ENCODE results near the gene USP13. TPM values are rescaled to one million over a fixed set of nuclear protein-coding genes. Genes with fewer than 3 reads are reported as not detected.

Gene USP13
- total RNA-seq, 3 donors from 2014 or later = 11.4 to 17.3 (median 11.8) TPM

- TF ChIP-seq POLR2A (IDR thresholded peaks at IDR 0.05) (no peak), POLR2AphosphoS5 (IDR thresholded peaks at IDR 0.05) (no peak), CTCF (IDR thresholded peaks at IDR 0.05) (no peak)
- Histone ChIP-seq H3K27ac (no peak overlapping the region), H3K4me3 (no peak overlapping the region), H3K9me3 (no peaks in the 10 kb centered on the region), H3K36me3 (no peaks in the 10 kb centered on the region), H3K4me1 (no peaks in the 10 kb centered on the region), H3K27me3 (no peaks in the 10 kb centered on the region)
- intact Hi-C loops (cut with DNase I; ENCODE audit: low total_unique reads) = no loop called here
- DNase-seq (ENCODE audit: low spot score in 2 of 2) = no peak
These were observed 76.2 kb downstream of the USP13 start for GRCh38 chr3:179729086-179729485.

GRCh38 chr3:179729981-179730380 lies 77.1 kb downstream of the USP13 start:
- Histone ChIP-seq H3K27me3 (no peaks in the 10 kb centered on the region), H3K9me3 (no peaks in the 10 kb centered on the region), H3K4me3 (no peak overlapping the region), H3K4me1 (no peaks in the 10 kb centered on the region), H3K27ac (no peak overlapping the region), H3K36me3 (no peaks in the 10 kb centered on the region)
- intact Hi-C loops (cut with DNase I; ENCODE audit: low total_unique reads) = no loop called here
- no peak for DNase-seq (ENCODE audit: low spot score in 2 of 2)
- TF ChIP-seq CTCF (IDR thresholded peaks at IDR 0.05) (no peak), POLR2AphosphoS5 (IDR thresholded peaks at IDR 0.05) (no peak), POLR2A (IDR thresholded peaks at IDR 0.05) (no peak)

GRCh38 chr3:179730506-179730905 lies 77.7 kb downstream of the USP13 start:
- no peak overlapping the region for H3K4me3 ChIP-seq
- no peak overlapping the region for H3K27ac ChIP-seq
- no peaks in the 10 kb centered on the region for H3K36me3 ChIP-seq
- TF ChIP-seq POLR2AphosphoS5 (IDR thresholded peaks at IDR 0.05) (no peak), CTCF (IDR thresholded peaks at IDR 0.05) (no peak), POLR2A (IDR thresholded peaks at IDR 0.05) (no peak)
- no peaks in the 10 kb centered on the region for H3K4me1 ChIP-seq
- no peaks in the 10 kb centered on the region for H3K9me3 ChIP-seq
- intact Hi-C loops (cut with DNase I; ENCODE audit: low total_unique reads) = no loop called here
- H3K27me3 ChIP-seq = no peaks in the 10 kb centered on the region
- DNase-seq (ENCODE audit: low spot score in 2 of 2) = no peak

GRCh38 chr3:179731544-179731943 lies 78.7 kb downstream of the USP13 start:
- no peaks in the 10 kb centered on the region for H3K36me3 ChIP-seq
- no peak overlapping the region for H3K27ac ChIP-seq

More at GRCh38 chr3:179731544-179731943, 78.7 kb downstream of the USP13 start:
- H3K4me1 ChIP-seq = no peaks in the 10 kb centered on the region
- no peak for DNase-seq (ENCODE audit: low spot score in 2 of 2)
- H3K9me3 ChIP-seq = no peaks in the 10 kb centered on the region
- intact Hi-C loops (cut with DNase I; ENCODE audit: low total_unique reads) = no loop called here
- no peaks in the 10 kb centered on the region for H3K27me3 ChIP-seq
- no peak overlapping the region for H3K4me3 ChIP-seq
- TF ChIP-seq POLR2A (IDR thresholded peaks at IDR 0.05) = no peak
- no peak for TF ChIP-seq POLR2AphosphoS5 (IDR thresholded peaks at IDR 0.05)
- TF ChIP-seq CTCF (IDR thresholded peaks at IDR 0.05) = no peak
